Prostate gland (tissue), 2 donors: ENCODE results near the gene SH3TC1.

Source experiments
- POLR2A ChIP-seq: fragments of 450-650 bp; IDR thresholded peaks from one replicate; pipeline ENCODE4 v1.6.1; 2016; ENCODE audit warnings: antibody characterized with exemption, mild to moderate bottlenecking
- POLR2AphosphoS5 ChIP-seq: sonication (generic); formaldehyde crosslinking; IDR thresholded peaks from one replicate; pipeline ENCODE4 v1.6.1; 2017; ENCODE audit warnings: antibody characterized with exemption
- TF ChIP-seq, protein P1 (sequence below), 4 experiments: fragments of 200-600 bp in 2 of 4; fragments of 450-650 bp in 2 of 4; sonication (generic) in 2 of 4; IDR thresholded peaks; 1 replicate in 3 of 4; 2 replicates in 1 of 4; pipeline ENCODE4 v1.5.1; 2016 to 2019; ENCODE audit warnings: antibody characterized with exemption in 4 of 4, mild to moderate bottlenecking in 2 of 4, moderate library complexity in 2 of 4

DNA sequence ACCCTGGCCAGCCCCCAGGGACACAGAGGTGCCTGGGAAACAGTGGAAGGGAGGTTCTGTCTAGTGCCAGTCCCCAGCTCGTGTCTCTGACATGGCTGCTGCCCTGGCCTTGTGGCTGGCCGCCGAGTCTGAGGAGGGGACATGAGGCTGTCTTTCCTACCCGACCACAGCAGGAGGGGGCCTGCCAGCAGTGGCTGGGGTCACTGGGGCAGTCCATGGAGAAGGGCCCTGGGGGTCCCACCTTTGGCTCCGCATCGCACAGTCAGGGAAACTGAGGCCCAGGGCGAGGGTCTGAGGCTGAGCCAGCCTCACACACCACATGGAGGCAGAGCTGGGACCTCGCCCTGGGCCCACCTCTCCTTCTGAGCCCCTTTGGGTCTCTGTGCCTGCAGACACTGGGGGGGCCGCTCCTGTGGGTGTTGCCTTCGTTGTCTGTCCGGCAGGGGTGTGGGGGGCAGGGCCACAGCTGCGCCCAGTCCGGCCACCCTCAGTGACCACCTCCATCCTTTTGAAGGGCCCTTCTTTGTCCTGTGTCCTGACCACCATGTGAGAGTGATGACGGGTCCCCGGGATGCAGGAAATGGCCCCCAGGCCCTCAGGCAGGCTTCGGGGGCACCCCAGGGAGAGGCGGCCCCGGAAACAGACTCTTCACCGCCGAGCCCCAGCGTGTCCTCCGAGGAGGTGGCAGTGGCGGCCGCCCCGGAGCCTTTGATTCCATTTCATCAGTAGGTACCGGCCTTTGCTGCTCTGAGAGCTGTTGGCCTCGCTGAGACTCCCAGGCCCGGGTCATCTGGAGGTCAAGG, 17.6 kb downstream of the SH3TC1 start:
- TF ChIP-seq, protein P1, sequence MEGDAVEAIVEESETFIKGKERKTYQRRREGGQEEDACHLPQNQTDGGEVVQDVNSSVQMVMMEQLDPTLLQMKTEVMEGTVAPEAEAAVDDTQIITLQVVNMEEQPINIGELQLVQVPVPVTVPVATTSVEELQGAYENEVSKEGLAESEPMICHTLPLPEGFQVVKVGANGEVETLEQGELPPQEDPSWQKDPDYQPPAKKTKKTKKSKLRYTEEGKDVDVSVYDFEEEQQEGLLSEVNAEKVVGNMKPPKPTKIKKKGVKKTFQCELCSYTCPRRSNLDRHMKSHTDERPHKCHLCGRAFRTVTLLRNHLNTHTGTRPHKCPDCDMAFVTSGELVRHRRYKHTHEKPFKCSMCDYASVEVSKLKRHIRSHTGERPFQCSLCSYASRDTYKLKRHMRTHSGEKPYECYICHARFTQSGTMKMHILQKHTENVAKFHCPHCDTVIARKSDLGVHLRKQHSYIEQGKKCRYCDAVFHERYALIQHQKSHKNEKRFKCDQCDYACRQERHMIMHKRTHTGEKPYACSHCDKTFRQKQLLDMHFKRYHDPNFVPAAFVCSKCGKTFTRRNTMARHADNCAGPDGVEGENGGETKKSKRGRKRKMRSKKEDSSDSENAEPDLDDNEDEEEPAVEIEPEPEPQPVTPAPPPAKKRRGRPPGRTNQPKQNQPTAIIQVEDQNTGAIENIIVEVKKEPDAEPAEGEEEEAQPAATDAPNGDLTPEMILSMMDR (IDR thresholded peaks at IDR 0.05), result no peak
- TF ChIP-seq POLR2AphosphoS5, result no peak
- TF ChIP-seq POLR2A, result no peak
